ENCODE measurements around the gene KANSL1. TPM values are rescaled to one million over a fixed set of nuclear protein-coding genes. Genes with fewer than 3 reads are reported as not detected.

Gene KANSL1
- total RNA-seq, 1 donor from 2014 or later = 78.5 TPM

DNA sequence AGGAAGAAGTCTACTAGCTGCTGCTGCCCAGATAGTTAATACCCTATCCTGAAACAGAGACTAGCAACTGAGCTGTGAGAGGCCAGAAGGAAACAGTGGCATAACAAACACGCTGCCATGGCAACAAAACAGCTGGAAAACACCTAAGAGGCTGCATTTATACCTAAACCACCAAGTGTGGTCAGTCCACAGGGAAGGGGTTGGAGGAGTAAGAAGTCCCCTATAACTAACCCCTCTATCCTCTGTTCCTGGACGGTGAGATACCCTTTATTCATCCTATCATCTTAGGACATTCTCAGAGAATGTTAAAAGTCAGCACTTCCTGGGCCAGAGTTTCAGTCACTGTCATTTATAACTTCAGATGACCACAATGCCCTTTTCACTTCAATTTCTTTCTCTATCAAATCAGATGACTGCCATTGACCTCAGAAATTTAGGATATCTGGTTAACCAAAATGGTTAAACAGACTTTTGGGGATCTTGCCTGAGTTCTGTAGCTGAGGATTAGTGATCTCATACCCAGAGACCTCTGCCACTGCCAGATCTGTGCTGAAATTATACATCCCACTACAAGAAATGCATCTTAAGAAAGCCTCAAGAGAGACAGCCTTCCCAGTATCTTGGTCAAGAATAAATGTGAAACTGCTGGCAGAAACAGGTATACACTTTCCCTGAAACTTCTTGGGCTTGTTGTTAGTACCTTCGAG lies 158.0 kb downstream of the KANSL1 start:
- H3K27ac ChIP-seq = no peak overlapping the region
- H3K9me3 ChIP-seq = no peaks in the 10 kb centered on the region
- H3K27me3 ChIP-seq (ENCODE audit: low read depth) = no peaks in the 10 kb centered on the region
- intact Hi-C loops (cut with DNase I) = no loop called here
- peaks cover 100% of the 10 kb centered on the region for H3K36me3 ChIP-seq
- TF ChIP-seq, protein P1, sequence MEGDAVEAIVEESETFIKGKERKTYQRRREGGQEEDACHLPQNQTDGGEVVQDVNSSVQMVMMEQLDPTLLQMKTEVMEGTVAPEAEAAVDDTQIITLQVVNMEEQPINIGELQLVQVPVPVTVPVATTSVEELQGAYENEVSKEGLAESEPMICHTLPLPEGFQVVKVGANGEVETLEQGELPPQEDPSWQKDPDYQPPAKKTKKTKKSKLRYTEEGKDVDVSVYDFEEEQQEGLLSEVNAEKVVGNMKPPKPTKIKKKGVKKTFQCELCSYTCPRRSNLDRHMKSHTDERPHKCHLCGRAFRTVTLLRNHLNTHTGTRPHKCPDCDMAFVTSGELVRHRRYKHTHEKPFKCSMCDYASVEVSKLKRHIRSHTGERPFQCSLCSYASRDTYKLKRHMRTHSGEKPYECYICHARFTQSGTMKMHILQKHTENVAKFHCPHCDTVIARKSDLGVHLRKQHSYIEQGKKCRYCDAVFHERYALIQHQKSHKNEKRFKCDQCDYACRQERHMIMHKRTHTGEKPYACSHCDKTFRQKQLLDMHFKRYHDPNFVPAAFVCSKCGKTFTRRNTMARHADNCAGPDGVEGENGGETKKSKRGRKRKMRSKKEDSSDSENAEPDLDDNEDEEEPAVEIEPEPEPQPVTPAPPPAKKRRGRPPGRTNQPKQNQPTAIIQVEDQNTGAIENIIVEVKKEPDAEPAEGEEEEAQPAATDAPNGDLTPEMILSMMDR (IDR thresholded peaks at IDR 0.05) = no peak
- ATAC-seq (no peak), DNase-seq (no peak)
- no peak overlapping the region for H3K4me3 ChIP-seq
- peaks cover 10% of the 10 kb centered on the region for H3K4me1 ChIP-seq

- no peak overlapping the region for H3K4me3 ChIP-seq
- H3K9me3 ChIP-seq = no peaks in the 10 kb centered on the region
- ATAC-seq = no peak
- TF ChIP-seq, protein P1 (IDR thresholded peaks at IDR 0.05) = no peak
- H3K27ac ChIP-seq = no peak overlapping the region
- no peak for DNase-seq
- H3K4me1 ChIP-seq = peaks cover 1% of the 10 kb centered on the region
- intact Hi-C loops (cut with DNase I) = no loop called here
- no peaks in the 10 kb centered on the region for H3K27me3 ChIP-seq (ENCODE audit: low read depth)
- H3K36me3 ChIP-seq = peaks cover 86% of the 10 kb centered on the region
Observed at GRCh38 chr17:46033392-46033791, 159.8 kb downstream of the KANSL1 start.

DNA sequence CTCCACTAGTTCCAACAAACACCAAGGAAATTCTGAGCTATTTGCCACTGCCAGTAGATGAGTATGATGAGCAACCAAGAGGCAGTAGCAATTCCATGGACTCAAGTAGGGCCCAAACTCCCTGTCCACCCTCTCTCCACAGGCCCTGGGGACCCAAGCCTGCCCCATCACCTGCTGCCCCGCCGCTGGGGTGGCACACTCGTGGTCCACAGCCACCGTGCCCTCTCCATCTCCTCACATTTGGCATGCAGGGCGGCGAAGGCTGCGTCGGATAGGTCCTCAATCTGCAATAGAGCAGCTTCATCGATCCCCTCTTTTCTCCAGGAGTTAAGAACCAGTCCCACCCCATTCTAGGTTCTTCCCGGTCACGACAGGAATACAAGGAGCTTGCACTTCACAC lies 160.3 kb downstream of the KANSL1 start:
- Histone ChIP-seq H3K36me3 (peaks cover 86% of the 10 kb centered on the region), H3K27me3 (ENCODE audit: low read depth) (no peaks in the 10 kb centered on the region), H3K27ac (no peak overlapping the region), H3K9me3 (no peaks in the 10 kb centered on the region), H3K4me3 (no peak overlapping the region), H3K4me1 (peaks cover 5% of the 10 kb centered on the region)
- TF ChIP-seq, protein P1 (IDR thresholded peaks at IDR 0.05) = no peak
- DNase-seq (no peak), ATAC-seq (no peak)
- intact Hi-C loops (cut with DNase I) = no loop called here

- Histone ChIP-seq H3K4me3 (no peak overlapping the region), H3K27me3 (ENCODE audit: low read depth) (no peaks in the 10 kb centered on the region), H3K36me3 (peaks cover 84% of the 10 kb centered on the region)
Observed at GRCh38 chr17:46031920-46032319, 161.3 kb downstream of the KANSL1 start.

DNA sequence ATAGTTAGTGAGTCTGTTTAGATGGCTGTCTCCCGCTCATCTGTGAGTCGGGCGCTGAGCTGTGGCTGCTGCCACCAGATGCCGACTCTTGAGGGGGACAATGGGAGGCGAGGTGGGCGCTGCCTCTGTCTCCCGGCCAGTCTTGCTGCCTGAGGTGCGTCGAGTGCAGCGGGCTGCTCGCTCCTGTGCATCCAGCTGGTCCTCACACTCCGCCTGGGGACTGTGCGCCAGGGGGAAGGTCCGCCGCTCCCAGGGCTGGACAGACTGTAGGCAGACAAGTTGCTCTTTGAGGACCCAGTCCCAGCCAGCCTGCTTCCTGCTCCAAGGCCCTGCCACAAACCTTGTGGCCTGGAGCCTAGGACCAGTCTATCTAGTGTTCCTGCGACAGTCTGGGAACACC lies 161.8 kb downstream of the KANSL1 start:
- peak in 1 of 2 donors; percentile 5 for ATAC-seq
- peaks cover 84% of the 10 kb centered on the region for H3K36me3 ChIP-seq

More at GRCh38 chr17:46031920-46032319, 161.3 kb downstream of the KANSL1 start:
- ATAC-seq = peak in 1 of 2 donors; percentile 7
- no peak for DNase-seq
- no peak overlapping the region for H3K27ac ChIP-seq
- TF ChIP-seq, protein P1 (IDR thresholded peaks at IDR 0.05) = no peak
- intact Hi-C loops (cut with DNase I) = no loop called here
- H3K9me3 ChIP-seq = no peaks in the 10 kb centered on the region
- peaks cover 9% of the 10 kb centered on the region for H3K4me1 ChIP-seq

More for the DNA sequence above, 161.8 kb downstream of the KANSL1 start:
- TF ChIP-seq, protein P1 (IDR thresholded peaks at IDR 0.05) = no peak
- H3K9me3 ChIP-seq = no peaks in the 10 kb centered on the region
- no peak overlapping the region for H3K4me3 ChIP-seq
- intact Hi-C loops (cut with DNase I) = no loop called here
- H3K27me3 ChIP-seq (ENCODE audit: low read depth) = no peaks in the 10 kb centered on the region
- H3K27ac ChIP-seq = no peak overlapping the region
- DNase-seq = no peak
- peaks cover 9% of the 10 kb centered on the region for H3K4me1 ChIP-seq
